ENCODE results near the gene A2M.

A2M gene

DNA sequence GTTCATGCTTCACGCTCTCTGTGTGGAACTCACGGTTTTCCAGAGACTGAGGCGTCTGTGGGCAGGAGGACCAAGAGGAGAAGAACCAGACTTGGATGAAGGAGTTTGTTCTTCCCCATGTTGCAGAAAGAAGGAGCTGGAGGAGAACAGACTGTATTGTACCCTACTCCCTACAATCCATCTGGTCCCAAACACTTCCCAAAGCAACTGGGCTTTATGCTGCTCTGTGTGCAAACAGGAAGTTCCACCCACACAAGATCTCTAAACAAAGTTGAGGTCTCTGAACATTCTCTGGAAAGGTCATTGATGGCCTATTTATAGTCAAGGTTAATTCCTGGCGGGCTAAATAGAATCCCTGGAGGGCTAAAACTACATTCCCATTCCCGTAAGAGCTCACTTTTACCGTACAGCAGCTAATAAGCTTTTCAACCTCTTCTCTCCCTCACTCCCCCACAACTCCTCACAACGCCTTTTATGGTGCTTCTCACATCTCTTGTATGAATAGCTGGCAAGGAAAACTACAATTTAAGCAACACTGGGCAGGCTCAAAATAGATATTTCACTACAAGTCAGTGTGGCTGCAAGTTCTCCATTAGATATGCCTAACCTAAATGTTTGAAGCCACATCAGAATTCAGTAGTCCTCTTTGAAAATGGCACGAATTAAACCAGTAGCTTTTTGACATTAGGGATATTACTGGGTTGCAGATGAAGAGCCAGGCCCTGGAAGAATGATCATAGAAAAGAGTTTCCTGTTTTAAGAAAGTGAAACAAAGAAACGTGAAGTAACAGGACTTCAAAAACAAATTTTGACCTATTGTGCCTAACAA is at the start of gene A2M:
Gene A2M, minus strand, starts transcription at position 189 of the 829 bp plus-strand sequence. Its CDS starts 70 bp downstream, at position 119.
- no peak for DNase-seq (ENCODE audit: low spot score)
- TF ChIP-seq, protein P1, sequence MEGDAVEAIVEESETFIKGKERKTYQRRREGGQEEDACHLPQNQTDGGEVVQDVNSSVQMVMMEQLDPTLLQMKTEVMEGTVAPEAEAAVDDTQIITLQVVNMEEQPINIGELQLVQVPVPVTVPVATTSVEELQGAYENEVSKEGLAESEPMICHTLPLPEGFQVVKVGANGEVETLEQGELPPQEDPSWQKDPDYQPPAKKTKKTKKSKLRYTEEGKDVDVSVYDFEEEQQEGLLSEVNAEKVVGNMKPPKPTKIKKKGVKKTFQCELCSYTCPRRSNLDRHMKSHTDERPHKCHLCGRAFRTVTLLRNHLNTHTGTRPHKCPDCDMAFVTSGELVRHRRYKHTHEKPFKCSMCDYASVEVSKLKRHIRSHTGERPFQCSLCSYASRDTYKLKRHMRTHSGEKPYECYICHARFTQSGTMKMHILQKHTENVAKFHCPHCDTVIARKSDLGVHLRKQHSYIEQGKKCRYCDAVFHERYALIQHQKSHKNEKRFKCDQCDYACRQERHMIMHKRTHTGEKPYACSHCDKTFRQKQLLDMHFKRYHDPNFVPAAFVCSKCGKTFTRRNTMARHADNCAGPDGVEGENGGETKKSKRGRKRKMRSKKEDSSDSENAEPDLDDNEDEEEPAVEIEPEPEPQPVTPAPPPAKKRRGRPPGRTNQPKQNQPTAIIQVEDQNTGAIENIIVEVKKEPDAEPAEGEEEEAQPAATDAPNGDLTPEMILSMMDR (IDR thresholded peaks at IDR 0.05; ENCODE audit: borderline replicate concordance, control extremely low read depth, extremely low read depth, insufficient read depth, missing control alignments), result no peak
- in situ Hi-C loops (cut with MboI; ENCODE audit: low sequenced_read_pairs, unreplicated experiment), result no loop called here

DNA sequence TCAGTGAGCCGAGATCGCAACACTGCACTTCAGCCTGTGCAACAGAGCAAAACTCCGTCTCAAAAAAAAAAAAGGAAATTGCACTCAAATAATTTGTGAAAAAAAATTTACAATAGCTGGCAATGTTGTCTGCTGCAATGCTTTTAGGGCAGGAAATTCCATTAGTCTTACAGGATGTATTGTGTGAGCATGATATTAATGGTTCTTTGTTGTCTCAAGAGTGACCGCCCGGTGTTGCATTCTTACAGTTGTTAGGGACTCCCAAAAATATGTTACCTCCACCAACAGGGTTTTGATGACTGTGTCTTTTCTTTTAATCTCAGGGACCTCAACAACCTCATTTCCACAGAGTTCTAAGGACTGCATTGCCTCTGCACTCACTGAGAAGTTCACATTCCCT is 47.7 kb upstream of the A2M start:
- in situ Hi-C loops (cut with MboI; ENCODE audit: low sequenced_read_pairs, unreplicated experiment), result no loop called here

DNA sequence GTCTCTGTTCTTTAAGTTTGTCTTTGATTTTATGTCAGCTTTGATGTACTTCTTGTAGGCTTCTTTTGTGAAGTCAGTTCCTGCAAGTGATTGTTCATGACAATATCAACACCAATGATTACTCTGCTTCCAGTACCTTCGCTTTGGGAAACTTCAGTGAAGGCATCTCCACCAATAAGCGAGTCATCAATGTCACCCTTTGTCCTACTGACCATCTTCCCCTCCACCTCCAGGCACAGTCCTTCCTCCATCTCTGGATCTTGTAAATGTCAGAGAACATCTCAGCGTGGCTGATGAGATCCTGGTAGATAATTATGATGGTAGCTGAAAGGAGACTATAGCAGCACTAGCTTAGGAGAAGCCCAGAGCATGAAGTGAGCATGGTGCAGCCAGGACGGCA is 40.4 kb upstream of the A2M start:
- DNase-seq (ENCODE audit: low spot score), result no peak
- TF ChIP-seq, protein P1 (IDR thresholded peaks at IDR 0.05; ENCODE audit: borderline replicate concordance, control extremely low read depth, extremely low read depth, insufficient read depth, missing control alignments), result no peak
- in situ Hi-C loops (cut with MboI; ENCODE audit: low sequenced_read_pairs, unreplicated experiment), result no loop called here

More for the DNA sequence above, 47.7 kb upstream of the A2M start:
- no peak for DNase-seq (ENCODE audit: low spot score)
- TF ChIP-seq, protein P1 (IDR thresholded peaks at IDR 0.05; ENCODE audit: borderline replicate concordance, control extremely low read depth, extremely low read depth, insufficient read depth, missing control alignments), result no peak

DNA sequence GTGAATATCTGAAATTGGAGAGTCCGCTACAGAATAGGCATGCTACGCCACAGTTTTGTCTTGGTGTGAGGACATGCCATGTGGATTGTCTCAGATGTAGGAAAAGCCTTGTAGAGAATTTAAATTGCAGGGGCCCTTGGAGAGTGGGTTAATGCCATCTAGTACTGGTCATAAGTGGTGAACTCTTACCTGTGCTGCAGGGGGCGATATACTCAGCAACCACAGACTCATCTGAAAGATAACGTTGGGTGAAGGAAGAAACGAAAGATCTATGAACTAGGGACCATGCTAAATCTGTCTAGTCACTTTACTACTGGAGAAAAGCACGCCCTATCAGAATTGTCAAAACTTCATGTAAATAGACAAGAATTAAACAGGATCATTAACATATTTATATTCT is 33.7 kb upstream of the A2M start:
- in situ Hi-C loops (cut with MboI; ENCODE audit: low sequenced_read_pairs, unreplicated experiment), result no loop called here
- DNase-seq (ENCODE audit: low spot score), result no peak

DNA sequence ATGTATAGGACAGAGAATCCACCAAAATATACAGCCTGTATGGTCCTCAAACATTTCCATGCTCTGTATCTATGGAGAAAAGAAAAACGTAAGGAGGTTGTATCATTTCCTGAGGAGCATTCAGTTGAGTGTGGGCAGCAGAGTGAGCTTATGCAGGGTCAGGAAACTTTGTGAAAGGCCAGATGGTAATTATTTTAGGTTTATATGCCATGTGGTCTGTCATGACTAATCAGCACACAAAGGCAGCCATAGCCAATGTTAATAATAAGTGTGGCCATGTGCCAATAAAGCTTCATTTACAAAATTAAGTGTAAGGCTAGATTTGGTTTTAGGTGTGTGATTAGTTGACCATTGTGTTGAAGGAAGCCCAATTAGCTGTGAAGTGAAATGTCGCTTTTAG is 33.2 kb upstream of the A2M start:
- TF ChIP-seq, protein P1 (IDR thresholded peaks at IDR 0.05; ENCODE audit: borderline replicate concordance, control extremely low read depth, extremely low read depth, insufficient read depth, missing control alignments), result no peak
- in situ Hi-C loops (cut with MboI; ENCODE audit: low sequenced_read_pairs, unreplicated experiment), result no loop called here
- DNase-seq (ENCODE audit: low spot score), result no peak

More for the DNA sequence above, 33.7 kb upstream of the A2M start:
- TF ChIP-seq, protein P1 (IDR thresholded peaks at IDR 0.05; ENCODE audit: borderline replicate concordance, control extremely low read depth, extremely low read depth, insufficient read depth, missing control alignments), result no peak

DNA sequence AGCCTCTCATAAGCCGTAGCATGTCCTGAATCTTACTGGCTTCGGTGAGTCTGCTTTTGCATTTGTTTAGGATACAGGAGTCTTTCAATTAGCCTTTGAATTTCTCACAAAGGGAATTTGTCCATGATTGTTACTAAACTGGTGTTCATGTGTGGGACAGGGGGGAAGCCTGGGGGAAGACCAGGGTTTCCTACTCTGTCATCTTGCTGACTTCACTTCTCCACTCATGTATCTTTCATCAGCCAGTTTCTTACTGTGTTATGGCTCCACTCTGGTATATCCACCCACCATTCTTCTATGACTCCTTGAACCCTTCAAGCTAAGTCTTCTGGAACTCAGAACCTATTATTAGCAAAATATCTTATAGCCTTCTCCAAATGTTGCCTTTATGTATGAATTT is 31.7 kb upstream of the A2M start:
- in situ Hi-C loops (cut with MboI; ENCODE audit: low sequenced_read_pairs, unreplicated experiment), result no loop called here
- DNase-seq (ENCODE audit: low spot score), result no peak
- TF ChIP-seq, protein P1 (IDR thresholded peaks at IDR 0.05; ENCODE audit: borderline replicate concordance, control extremely low read depth, extremely low read depth, insufficient read depth, missing control alignments), result no peak
